BJ (cell line): ENCODE data around the gene DUSP10. TPM values are rescaled to one million over a fixed set of nuclear protein-coding genes. Genes with fewer than 3 reads are reported as not detected.

ENCODE experiments used
- CTCF ChIA-PET: fragments of 350-600 bp; formaldehyde crosslinking; extraction: SDS; loops from one replicate; lab custom pipeline; 2021; ENCODE audit warnings: antibody characterized with exemption, inconsistent platforms; lab: Yijun Ruan, JAX
- POLR2A ChIA-PET: fragments of 300-600 bp; sonication (Branson Sonifier 250); formaldehyde crosslinking; extraction: SDS; loops from one replicate; lab custom pipeline; 2021; ENCODE audit warnings: antibody characterized with exemption; lab: Charles Lee
- DNase-seq: peaks from one replicate; pipeline ENCODE4 v3.0.0-alpha.2; 2011; ENCODE audit warnings: low read depth
- H3K27me3 ChIP-seq: 2 replicates; pipeline ENCODE4 v1.6.0; 2011; ENCODE audit warnings: low read length; ENCODE audit not compliant: control insufficient read depth, insufficient read depth
- H3K36me3 ChIP-seq: 2 replicates; pipeline ENCODE4 v1.5.1; 2011; ENCODE audit warnings: low read length; ENCODE audit not compliant: control insufficient read depth, insufficient read depth
- H3K4me3 ChIP-seq: 2 replicates; pipeline ENCODE4 v1.5.1; 2011; ENCODE audit warnings: low read depth, mild to moderate bottlenecking, control low read depth, low read length
- polyA plus RNA-seq: library from polyadenylated mRNA; depleted of rRNA; stranded (reverse); fragments of >200 nt; gene quantifications from 2 replicates; pipeline ENCODE4 v1.2.3, GENCODE V29; 2011
- TF ChIP-seq, protein P1 (sequence below): IDR thresholded peaks from 2 replicates; pipeline ENCODE4 v1.5.1; 2011; ENCODE audit warnings: low read depth, mild to moderate bottlenecking, control low read depth, inconsistent platforms, low read length, moderate library complexity; ENCODE audit not compliant: insufficient read depth

Gene DUSP10
- polyA plus RNA-seq, 1 experiment, result 16.1 TPM

DNA sequence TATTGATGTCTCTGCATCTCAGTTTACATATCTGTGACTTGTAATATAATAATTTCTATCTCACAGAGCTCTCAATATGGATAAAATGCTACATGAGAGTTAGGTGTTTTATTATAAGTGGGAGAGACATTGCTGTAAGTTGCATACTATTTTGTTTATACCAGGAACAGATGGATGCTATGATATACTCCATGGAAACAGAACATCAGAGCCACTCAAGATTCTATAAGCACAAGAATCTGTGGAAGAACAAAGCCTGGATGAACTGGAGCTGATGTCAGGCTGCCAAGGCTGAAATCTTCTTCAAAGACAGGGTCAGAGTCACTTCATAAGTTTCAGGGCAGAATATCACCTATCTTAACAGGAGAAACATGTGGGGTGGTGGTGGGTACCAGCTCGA is 30.2 kb downstream of the DUSP10 start:
- no peak overlapping the region for H3K4me3 ChIP-seq

DNA sequence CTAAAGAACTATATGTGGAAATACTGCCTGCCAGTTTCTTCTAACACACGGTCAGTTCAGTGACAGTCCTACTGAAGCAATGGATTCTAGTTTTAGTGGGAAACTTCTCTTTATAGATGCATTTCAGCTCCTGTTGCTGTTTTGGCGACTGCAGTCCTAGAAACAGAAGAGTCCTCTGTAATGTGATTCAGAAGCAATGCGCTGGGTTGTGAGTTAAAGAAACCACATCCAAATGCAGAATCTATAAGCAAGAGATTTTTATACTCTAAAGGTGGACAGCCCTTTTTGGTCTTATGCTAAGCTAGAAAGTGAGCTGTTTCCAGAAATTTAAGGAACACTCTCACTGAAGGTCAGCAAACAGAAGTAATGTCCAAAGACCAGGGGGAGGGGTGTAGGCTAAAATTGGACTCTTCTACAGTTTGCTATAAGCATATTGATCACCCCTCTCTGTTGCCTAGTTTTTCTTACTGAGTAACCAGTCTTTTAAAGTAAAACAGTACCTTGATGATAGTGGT is 30.8 kb downstream of the DUSP10 start:
- H3K36me3 ChIP-seq, result no peaks in the 10 kb centered on the region; the same call in none of the 2 replicates

More for the DNA sequence above, 30.2 kb downstream of the DUSP10 start:
- Histone ChIP-seq H3K27me3 (no peaks in the 10 kb centered on the region), H3K36me3 (no peaks in the 10 kb centered on the region; the same call in none of the 2 replicates)
- TF ChIP-seq, protein P1, sequence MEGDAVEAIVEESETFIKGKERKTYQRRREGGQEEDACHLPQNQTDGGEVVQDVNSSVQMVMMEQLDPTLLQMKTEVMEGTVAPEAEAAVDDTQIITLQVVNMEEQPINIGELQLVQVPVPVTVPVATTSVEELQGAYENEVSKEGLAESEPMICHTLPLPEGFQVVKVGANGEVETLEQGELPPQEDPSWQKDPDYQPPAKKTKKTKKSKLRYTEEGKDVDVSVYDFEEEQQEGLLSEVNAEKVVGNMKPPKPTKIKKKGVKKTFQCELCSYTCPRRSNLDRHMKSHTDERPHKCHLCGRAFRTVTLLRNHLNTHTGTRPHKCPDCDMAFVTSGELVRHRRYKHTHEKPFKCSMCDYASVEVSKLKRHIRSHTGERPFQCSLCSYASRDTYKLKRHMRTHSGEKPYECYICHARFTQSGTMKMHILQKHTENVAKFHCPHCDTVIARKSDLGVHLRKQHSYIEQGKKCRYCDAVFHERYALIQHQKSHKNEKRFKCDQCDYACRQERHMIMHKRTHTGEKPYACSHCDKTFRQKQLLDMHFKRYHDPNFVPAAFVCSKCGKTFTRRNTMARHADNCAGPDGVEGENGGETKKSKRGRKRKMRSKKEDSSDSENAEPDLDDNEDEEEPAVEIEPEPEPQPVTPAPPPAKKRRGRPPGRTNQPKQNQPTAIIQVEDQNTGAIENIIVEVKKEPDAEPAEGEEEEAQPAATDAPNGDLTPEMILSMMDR, result no peak
- ChIA-PET CTCF (interaction anchor here (0.6 to 1.4 kb wide), 2 partner anchors 187 to 234 kb away, joined by 3 read pairs; no protein-coding TSS in a partner anchor), POLR2A (no interaction called here)
- DNase-seq, result no peak

DNA sequence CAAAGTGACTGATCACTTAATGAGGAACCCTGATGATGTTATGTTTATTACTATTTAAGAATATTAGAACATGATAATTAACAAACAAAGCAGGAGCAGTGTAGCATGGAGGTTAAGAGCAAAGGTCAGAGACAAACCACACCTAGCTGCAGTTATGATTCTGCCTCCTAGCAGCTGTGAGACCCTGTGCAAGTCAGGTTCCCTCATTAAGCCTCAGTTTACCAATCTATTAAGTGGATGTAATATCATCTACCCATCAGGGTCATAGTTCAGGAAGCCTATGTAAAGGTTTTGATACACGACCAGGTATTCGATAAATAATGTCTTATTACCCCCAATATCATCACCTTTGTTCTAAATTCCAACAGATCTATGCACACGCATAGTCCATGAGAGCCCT is 32.0 kb downstream of the DUSP10 start:
- TF ChIP-seq, protein P1, result no peak
- ChIA-PET POLR2A (no interaction called here), CTCF (interaction anchor here (1.3 kb wide), 1 partner anchor 12 kb away, joined by 3 read pairs; no protein-coding TSS in a partner anchor)
- Histone ChIP-seq H3K27me3 (no peaks in the 10 kb centered on the region), H3K4me3 (no peak overlapping the region), H3K36me3 (peaks cover 5% of the 10 kb centered on the region; the same call in 1 of the 2 replicates)
- DNase-seq, result no peak

More for the DNA sequence above, 30.8 kb downstream of the DUSP10 start:
- TF ChIP-seq, protein P1, result no peak
- CTCF ChIA-PET, result interaction anchor here (0.6 to 1.3 kb wide), 2 partner anchors 13 to 186 kb away, joined by 3 read pairs; no protein-coding TSS in a partner anchor
- no peak for DNase-seq
- Histone ChIP-seq H3K4me3 (no peak overlapping the region), H3K27me3 (no peaks in the 10 kb centered on the region)
- POLR2A ChIA-PET, result no interaction called here

DNA sequence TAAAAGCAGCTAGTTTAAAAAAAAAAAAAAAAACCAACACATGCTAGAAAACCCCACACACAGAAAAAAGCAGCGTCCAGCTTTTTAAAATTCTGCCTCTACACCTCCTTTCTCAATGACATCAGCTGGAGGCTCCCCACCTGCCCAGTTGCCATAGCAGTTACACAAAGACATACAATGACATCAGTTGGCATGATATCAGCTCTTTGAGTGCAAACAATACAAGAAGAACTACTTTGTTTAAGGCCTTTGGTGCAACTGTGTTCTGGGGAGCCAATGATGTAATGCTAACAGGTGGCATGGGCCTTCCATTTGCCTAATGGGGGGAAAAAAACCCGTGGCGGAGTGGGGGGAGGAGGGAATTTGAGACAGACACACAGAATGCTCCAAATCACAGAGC is 32.9 kb downstream of the DUSP10 start:
- DNase-seq, result no peak
- ChIA-PET CTCF (interaction anchor here (1.1 to 1.4 kb wide), 2 partner anchors 10 to 747 kb away, joined by 3 read pairs; no protein-coding TSS in a partner anchor), POLR2A (interaction anchor here (1.0 kb wide), 1 partner anchor 108 kb away, joined by 5 read pairs; no protein-coding TSS in a partner anchor)
- TF ChIP-seq, protein P1, result no peak
- Histone ChIP-seq H3K4me3 (no peak overlapping the region), H3K36me3 (peaks cover 5% of the 10 kb centered on the region; the same call in 1 of the 2 replicates), H3K27me3 (no peaks in the 10 kb centered on the region)

DNA sequence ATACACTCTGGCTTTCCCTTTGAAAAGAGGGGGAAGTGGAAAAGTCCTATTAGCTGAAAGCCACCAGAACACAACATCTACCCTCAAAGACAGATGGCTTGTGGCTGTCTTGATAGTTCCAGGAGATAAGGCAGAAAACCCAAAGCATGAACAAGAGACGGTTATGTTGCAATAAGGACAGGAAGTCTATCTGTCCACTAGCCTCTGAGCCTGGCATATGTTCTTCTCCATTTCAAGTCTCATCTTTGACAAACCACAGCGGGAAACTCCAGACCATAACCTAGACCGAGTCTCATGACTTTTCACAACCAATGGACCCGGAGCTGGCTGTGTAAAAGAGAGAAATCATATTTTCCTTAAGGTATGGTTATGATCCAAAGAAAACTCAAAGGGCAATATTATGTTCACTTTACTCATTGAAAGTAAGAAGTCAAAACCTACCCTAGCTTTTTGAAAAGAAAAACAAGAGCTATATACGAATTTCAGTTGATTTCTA is 33.8 kb downstream of the DUSP10 start:
- CTCF ChIA-PET, result interaction anchor here (1.1 to 1.7 kb wide), 3 partner anchors 10 to 748 kb away, joined by 3 to 7 read pairs (median 3); no protein-coding TSS in a partner anchor
- H3K4me3 ChIP-seq, result no peak overlapping the region
- POLR2A ChIA-PET, result interaction anchor here (0.6 to 1.0 kb wide), 2 partner anchors 35 to 109 kb away, joined by 3 to 5 read pairs; no protein-coding TSS in a partner anchor
- peaks cover 5% of the 10 kb centered on the region; the same call in 1 of the 2 replicates for H3K36me3 ChIP-seq
- DNase-seq, result no peak
- TF ChIP-seq, protein P1, result no peak
- H3K27me3 ChIP-seq, result no peaks in the 10 kb centered on the region
